IPS-18a (cell line): ENCODE measurements around the gene CHD5.

ENCODE experiments used
- H3K27ac ChIP-seq: one replicate; pipeline ENCODE4 v1.5.1; 2013; ENCODE audit warnings: low read length
- H3K27me3 ChIP-seq: one replicate; pipeline ENCODE4 v1.6.1; 2013; ENCODE audit warnings: mild to moderate bottlenecking, low read length; ENCODE audit not compliant: control insufficient read depth, insufficient read depth
- H3K36me3 ChIP-seq: one replicate; pipeline ENCODE4 v1.6.1; 2013; ENCODE audit warnings: low read depth, low read length; ENCODE audit not compliant: control insufficient read depth
- H3K4me1 ChIP-seq: one replicate; pipeline ENCODE4 v1.6.1; 2013; ENCODE audit warnings: low read depth, low read length; ENCODE audit not compliant: control insufficient read depth
- H3K4me3 ChIP-seq: one replicate; pipeline ENCODE4 v1.5.1; 2013; ENCODE audit warnings: low read length
- H3K9ac ChIP-seq: one replicate; pipeline ENCODE4 v1.6.1; 2013; ENCODE audit warnings: mild to moderate bottlenecking, low read length, moderate library complexity
- H3K9me3 ChIP-seq: one replicate; pipeline ENCODE4 v1.6.1; 2013; ENCODE audit warnings: low read depth, low read length; ENCODE audit not compliant: control insufficient read depth

CHD5 gene

DNA sequence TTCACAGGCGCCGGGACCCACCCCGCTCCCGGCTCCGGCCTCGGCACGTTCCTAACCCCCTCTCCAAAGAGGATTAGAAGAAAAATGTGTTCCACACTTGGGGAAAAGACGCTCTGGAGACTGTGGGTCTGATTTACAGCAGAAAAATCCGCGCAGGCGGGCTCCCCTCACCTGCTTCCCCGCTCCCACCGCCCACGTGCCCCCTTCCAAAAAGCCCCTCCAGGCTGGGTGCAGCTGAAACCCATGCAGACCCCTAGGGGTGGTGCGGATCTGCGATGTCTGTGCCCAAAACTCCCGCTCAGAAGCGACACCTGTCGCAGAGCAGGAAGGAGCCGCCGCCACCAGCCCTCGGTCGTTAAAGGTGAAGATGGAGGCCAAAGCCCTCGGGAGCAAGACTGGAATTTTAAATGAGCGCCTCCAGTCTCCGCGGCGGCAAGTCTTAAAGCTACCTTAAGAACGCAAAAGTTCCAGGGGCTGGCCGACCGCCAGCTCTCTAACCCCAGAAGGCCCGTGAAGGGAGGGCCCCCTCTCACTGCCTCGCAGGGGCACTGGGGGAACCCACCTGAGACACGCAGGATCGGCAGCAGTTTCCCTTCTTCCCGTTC is 688 bp upstream of the CHD5 start:
- peaks cover 65% of the 10 kb centered on the region for H3K27me3 ChIP-seq
- H3K27ac ChIP-seq: no peak overlapping the region

DNA sequence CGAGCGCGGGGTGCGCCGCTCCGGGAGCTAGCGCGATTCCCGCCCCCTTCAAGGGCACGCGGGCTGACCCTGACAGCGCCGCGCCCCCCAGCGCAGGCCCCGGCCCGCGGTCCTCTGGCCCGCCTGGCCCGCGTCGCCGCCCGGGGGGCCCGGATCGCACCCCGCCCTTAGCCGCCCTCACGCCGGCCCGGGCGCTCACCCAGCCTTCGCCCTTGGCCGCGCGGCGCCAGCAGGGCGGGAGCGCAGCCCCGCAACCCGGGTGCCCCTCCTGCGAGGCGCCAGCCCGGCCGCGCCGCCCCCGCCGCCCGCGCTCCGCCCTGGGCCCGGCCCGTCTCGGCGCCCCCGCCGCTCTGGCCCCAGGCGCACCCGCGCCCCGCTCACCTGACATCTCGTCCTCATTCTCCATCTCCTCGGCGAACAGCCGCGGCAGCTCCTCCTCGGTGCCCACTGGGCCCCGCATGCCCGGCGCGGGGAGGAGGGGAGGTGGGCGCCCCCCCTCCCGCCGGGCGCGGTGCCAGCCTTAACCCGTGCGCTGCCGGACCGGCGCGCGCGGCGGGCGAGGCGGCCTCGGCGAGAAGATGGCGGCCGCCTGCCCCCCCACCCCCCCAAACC is 451 bp downstream of the CHD5 start:
- no peaks in the 10 kb centered on the region for H3K9me3 ChIP-seq
- peaks cover 65% of the 10 kb centered on the region for H3K27me3 ChIP-seq
- H3K4me1 ChIP-seq: peaks cover 6% of the 10 kb centered on the region
- H3K27ac ChIP-seq: no peak overlapping the region
- H3K4me3 ChIP-seq: no peak overlapping the region
- peaks cover 2% of the 10 kb centered on the region for H3K36me3 ChIP-seq
- H3K9ac ChIP-seq: no peak overlapping the region

More for the DNA sequence above, 688 bp upstream of the CHD5 start:
- H3K4me1 ChIP-seq: peaks cover 11% of the 10 kb centered on the region
- no peak overlapping the region for H3K9ac ChIP-seq
- H3K36me3 ChIP-seq: peaks cover 14% of the 10 kb centered on the region
- no peaks in the 10 kb centered on the region for H3K9me3 ChIP-seq
- peak overlapping the region; percentile 17 for H3K4me3 ChIP-seq

- Histone ChIP-seq H3K27ac (no peak overlapping the region), H3K4me3 (no peak overlapping the region)
Observed at GRCh38 chr1:6178751-6179563, 1.2 kb downstream of the CHD5 start.

DNA sequence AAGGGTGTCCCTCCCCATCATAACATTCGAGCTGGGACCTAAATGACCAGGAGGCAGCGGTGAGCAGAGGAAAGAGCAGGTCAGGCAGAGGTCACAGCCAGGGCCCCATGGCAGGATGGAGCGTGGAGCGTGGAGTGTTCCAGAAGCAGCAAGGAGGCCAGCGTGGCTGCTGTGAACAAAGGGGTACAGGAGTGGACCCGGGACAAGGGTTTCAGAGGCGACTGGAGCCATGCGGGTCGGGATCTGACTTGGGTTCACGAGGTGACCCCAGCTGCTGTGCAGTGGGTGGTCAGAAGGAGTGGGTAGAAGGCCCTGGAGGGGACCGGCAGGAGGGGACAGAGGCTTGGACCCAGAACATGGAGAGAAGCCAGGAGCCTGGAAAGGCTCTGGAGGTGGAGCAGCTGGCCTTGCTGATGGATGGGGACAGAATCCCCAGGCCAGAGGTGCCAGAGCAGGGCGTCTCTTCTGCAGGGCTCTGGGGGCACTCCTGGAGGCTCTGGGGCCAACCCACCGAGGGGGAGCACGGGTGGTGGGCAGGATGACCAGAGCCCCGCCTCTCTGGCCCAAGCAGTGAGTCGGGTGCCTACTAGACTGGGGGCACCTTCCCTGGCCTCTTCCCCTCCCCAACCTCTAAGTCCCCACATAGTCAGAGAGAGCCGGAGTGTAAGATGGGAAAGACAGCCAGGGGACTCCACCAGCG is 2.3 kb downstream of the CHD5 start:
- Histone ChIP-seq H3K27ac (no peak overlapping the region), H3K27me3 (peaks cover 62% of the 10 kb centered on the region), H3K4me1 (peaks cover 6% of the 10 kb centered on the region), H3K9ac (no peak overlapping the region), H3K36me3 (no peaks in the 10 kb centered on the region), H3K9me3 (no peaks in the 10 kb centered on the region), H3K4me3 (no peak overlapping the region)

More at GRCh38 chr1:6178751-6179563, 1.2 kb downstream of the CHD5 start:
- no peak overlapping the region for H3K9ac ChIP-seq
- H3K9me3 ChIP-seq: no peaks in the 10 kb centered on the region
- no peaks in the 10 kb centered on the region for H3K36me3 ChIP-seq
- H3K4me1 ChIP-seq: peaks cover 6% of the 10 kb centered on the region
- H3K27me3 ChIP-seq: peaks cover 65% of the 10 kb centered on the region

- Histone ChIP-seq H3K4me1 (peaks cover 6% of the 10 kb centered on the region), H3K9ac (no peak overlapping the region), H3K9me3 (no peaks in the 10 kb centered on the region), H3K36me3 (no peaks in the 10 kb centered on the region), H3K27me3 (peaks cover 51% of the 10 kb centered on the region), H3K4me3 (no peak overlapping the region), H3K27ac (no peak overlapping the region)
Observed at GRCh38 chr1:6176779-6177178, 3.3 kb downstream of the CHD5 start.

DNA sequence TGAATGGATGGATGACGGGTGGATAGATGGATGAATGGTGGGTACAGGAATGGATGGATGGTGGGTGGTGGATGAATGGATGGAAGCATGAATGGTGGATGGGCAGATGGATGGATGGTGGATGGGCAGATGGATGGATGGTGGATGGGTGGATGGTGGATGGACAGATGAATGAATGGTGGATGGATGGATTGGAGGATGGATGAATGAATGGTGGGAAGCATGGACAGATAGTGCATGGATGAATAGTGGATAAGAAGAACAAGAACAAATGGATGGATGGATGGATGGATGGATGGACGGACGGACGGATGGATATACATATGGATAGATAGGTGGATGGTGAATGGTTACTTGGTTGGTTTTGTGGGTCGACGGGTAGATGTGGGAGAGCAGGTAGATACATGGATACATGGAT is 4.7 kb downstream of the CHD5 start:
- Histone ChIP-seq H3K9me3 (no peaks in the 10 kb centered on the region), H3K36me3 (no peaks in the 10 kb centered on the region), H3K27me3 (peaks cover 38% of the 10 kb centered on the region), H3K27ac (no peak overlapping the region), H3K4me1 (no peaks in the 10 kb centered on the region), H3K9ac (no peak overlapping the region), H3K4me3 (no peak overlapping the region)

- Histone ChIP-seq H3K4me3 (no peak overlapping the region), H3K9me3 (no peaks in the 10 kb centered on the region), H3K27me3 (peaks cover 34% of the 10 kb centered on the region), H3K4me1 (no peaks in the 10 kb centered on the region), H3K27ac (no peak overlapping the region), H3K9ac (no peak overlapping the region), H3K36me3 (no peaks in the 10 kb centered on the region)
Observed at GRCh38 chr1:6174621-6175410, 5.3 kb downstream of the CHD5 start.

DNA sequence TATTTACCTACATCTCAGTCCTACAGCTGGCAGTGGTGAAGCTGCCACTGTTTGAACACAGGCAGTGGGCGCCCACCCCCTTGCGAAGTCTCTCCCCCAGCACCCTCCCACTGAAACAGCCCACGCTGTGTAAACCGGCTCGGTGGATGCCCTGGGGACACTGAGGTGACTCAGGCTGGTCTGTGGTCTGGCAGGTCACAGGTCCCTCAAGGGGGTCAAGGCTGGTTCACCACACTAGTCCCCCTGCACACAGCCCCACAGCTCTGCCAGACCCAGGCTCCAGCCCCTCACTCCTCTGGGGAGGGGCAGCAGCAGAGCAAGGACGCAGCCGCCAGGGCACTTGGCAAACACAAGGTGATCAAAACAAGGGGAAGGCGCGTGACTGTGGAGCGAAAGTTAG is 7.6 kb downstream of the CHD5 start:
- Histone ChIP-seq H3K9ac (no peak overlapping the region), H3K27ac (no peak overlapping the region), H3K36me3 (no peaks in the 10 kb centered on the region), H3K4me3 (no peak overlapping the region), H3K4me1 (no peaks in the 10 kb centered on the region), H3K27me3 (peaks cover 16% of the 10 kb centered on the region), H3K9me3 (no peaks in the 10 kb centered on the region)

GRCh38 chr1:6171548-6172124 is 8.5 kb downstream of the CHD5 start:
- no peaks in the 10 kb centered on the region for H3K4me1 ChIP-seq
- H3K27me3 ChIP-seq: peaks cover 7% of the 10 kb centered on the region
- no peaks in the 10 kb centered on the region for H3K9me3 ChIP-seq
- H3K4me3 ChIP-seq: no peak overlapping the region
- H3K9ac ChIP-seq: no peak overlapping the region
- H3K36me3 ChIP-seq: no peaks in the 10 kb centered on the region
- H3K27ac ChIP-seq: no peak overlapping the region

DNA sequence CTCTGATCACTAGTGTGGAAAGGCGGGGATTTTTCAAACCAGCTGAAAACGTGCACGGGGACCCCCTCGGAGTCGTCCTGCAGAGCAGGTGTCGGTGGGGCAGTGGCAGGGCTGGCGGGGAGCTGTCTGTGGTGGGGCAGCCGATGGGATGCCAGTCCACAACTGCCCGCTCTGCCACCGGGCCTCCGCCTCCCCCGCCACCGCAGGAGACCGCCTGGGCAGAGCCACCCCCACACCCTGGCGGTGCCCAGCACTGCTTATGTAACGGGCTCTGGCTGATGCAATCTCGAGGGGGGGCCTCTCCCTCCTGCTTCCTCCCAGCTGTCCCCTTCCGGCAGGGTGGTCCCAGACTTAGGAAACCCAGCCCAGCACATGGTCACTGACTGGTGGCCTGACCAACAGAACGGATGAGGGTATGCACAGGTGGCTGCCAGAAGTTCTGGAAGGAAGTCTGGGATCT is 9.3 kb downstream of the CHD5 start:
- no peaks in the 10 kb centered on the region for H3K36me3 ChIP-seq
- no peaks in the 10 kb centered on the region for H3K9me3 ChIP-seq
- H3K27ac ChIP-seq: no peak overlapping the region
- no peaks in the 10 kb centered on the region for H3K4me1 ChIP-seq
- H3K4me3 ChIP-seq: no peak overlapping the region
- H3K27me3 ChIP-seq: no peaks in the 10 kb centered on the region
- no peak overlapping the region for H3K9ac ChIP-seq
